NOMO-1 (cell line): ENCODE results near the gene NMT2.

Experiments used
- DNase-seq, 2 experiments: peaks; one replicate each; lab custom pipeline; 2025; ENCODE audit not compliant: unreplicated experiment in 2 of 2; lab: John Stamatoyannopoulos, UW

The NMT2 gene

DNA sequence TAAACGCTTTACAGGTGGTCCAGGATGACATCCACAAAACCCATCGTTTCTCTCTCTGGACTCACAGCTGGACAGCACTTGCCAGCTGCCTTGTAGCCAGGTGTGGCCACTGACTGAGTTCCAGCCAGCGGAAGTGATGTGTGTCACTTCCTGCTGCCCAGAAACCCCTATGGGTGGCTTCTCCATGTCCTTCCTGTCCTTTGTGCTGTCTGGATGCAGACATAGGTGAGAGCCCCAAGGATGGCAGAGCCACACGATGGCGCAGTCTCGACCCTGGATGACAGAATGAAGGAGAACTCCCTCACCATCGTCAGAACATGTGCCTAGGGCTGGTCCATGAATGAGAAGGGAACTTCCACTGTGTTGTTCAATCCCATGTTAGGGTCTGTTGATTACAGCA is 22.1 kb downstream of the NMT2 start:
- DNase-seq: no peak

DNA sequence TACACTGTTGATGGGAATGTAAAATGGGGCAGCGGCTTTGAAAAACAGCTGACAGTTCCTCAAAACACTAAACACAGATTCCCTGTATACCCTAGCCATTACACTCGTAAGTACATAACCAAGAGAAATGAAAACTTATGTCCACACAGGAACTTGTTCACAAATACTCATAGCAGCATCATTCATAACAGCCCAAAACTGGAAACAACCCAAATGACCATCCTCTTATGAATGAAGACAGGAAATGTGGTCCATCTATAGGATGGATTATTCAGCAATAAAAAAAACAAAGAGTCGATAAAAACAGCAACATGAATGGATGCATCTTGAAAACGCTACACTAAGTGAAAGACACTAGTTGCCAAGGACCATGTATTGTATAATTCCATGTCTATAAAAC is 23.7 kb downstream of the NMT2 start:
- DNase-seq: no peak

DNA sequence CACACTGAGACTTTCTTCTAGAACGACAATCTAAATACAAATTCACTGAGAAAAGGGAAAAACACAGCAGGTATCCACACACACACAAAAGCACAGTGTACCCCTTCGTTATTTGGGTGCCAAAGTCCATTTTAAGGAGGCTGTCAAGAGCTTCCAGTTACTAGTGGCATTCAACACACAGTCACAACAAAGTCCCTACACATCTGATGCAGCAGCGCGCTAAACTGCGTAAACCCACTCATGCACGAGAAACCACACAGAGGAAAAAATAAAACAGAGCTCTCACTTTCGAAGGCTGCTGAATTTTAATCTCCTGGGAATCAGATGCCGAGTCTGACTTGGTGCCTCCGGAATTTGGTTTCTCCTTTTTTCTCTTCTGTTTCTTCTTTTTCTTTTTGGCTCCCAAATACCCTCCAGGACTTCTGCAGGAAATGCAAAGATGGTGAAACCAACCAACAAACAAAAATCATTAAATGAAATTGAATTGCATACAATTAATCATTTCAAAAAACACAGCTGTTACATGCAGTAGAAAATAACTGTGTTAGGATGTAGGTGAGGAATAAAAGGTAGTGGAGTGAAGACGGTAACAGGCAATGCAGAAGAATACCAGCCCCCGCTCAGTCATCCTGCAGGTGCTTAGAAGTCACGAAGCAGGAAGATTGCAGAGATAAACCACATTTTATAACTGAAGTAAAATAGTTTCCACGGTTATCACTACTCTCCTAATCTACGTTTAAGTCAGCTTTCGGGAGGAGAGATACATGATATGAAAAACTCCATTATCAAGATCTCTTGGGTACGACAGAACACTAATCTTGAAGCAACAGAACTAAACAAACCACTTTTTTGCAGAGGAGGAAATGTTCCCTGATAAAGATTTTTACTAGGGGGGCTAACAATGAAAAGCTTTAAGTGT is 27.1 kb downstream of the NMT2 start:
- no peak for DNase-seq

DNA sequence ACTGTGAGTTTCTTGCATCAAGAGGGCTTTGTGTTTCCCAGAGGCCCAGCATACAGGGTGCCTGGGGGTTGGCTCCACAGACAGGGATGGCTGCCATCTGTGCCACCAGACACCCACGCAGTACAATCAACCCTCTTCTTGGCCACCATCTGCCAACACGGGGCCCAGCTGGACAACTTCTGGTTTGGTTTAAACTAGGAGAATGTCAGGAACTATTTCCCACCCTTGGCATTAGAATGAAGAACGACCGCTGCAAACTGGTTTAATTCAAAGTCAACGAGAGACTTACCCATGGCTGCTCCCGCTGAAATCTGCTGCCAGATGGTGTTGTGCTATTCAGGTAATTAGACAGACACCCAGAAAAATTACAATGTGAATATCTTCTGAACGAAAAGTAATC is 27.8 kb downstream of the NMT2 start:
- no peak for DNase-seq

DNA sequence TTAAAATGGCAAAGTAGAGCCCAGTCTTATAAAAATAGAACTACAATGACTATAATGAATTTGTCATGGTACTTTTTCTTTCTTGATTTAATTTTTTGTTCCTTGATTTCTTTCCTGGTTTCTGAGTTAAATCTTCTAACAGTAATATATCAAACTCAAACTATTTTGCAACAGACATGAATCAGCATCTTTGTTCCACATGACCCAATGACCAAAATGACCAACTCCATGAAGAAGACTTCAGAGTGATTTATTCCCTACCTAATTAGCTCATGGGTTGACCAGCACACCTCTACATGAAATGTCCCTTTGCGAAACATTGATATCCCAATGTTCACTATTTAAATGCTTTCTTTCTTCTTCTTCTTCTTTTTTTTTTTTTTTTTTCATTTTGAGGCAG is 30.9 kb downstream of the NMT2 start:
- no peak for DNase-seq

DNA sequence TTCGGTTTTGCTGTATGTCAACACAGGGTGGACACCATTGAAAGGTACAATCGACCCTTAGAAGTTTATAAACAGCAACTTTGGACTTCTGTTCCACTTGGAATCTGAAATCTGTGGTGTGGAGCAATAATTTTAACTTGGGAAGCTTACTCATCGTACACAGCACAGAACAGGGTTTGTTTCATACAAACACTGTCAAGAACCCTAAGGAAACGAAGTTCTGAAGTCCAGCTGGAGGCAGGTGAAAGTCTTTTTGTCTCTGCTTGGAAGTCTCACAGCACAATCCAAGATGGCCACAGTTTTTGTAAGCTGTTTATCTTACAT is 31.5 kb downstream of the NMT2 start:
- no peak for DNase-seq

DNA sequence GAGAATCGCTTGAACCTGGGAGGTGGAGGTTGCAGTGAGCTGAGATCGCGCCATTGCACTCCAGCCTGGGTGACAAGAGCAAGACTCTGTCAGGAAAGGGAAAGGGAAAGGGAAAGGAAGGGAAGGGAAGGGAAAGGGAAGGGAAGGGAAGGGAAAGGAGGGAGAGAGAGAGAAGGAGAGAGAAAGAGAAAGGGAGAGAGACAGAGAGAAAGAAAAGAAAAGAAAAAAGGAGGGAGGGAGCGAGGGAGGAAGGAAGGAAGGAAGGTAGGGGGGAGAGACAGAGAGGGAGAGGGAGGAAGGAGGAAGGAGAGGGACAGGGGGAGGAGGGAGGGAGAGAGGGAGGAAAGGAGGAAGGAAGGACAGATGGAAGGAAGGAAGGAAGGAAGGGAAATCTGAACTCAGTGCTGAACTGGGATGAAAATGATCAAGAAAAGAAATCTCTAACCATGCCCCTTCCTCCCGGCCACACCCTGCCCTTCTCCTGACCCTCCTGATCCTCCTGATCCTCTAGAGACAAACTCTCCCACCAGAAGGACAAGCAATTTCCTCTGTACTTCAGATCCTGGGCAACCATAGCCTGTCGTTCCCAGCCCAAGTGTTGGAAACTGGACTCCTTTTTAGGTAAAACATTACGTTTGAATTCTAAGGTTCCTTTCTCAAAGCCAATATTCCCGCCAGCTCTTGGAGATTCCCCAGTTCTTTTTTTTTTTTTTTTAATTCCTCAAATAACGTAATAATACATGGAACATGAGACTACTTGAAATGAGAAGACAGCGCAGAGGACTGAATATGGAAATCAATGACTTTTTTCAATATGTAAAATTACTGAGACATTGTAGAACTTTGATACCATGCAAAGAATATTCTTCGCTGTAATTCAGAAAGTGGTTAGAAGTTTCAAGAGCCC is 32.1 kb downstream of the NMT2 start:
- no peak for DNase-seq

DNA sequence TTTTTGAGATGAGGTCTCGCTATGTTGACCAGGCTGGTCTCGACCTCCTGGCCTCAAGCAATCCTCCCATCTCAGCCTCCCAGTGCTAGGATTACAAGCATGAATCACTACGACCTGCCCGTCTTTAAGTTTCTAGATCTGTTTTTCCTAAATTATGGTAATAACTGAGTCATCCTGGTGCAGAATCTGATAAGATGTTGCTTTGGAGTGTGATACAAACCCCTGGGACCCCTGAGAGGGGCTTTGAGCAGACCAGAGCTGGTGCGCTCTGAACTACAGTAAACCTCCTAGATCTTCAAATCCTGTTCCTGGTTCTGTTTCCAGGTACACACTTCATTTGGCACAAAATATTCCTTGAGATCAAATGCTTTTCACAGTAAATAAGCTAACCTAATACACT is 37.2 kb downstream of the NMT2 start:
- no peak for DNase-seq

DNA sequence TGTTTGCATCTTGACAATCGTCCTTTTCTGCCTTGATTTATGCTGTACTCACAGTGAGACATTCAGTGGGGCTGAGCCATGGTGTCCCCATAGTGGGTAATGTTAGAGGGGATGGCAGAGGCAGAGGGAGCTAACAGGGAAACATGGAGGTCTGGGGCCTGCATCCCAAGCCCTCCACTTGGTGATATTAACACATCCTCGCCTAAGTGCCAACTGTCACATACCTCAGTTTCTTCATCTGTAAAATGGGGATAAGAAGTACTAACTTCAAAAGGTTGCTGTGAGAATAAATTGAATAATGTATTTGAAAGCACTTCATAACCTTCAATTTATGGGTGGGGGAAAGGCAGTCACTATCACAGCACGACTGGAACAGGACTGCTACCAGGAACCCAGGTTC is 43.6 kb downstream of the NMT2 start:
- DNase-seq: no peak

DNA sequence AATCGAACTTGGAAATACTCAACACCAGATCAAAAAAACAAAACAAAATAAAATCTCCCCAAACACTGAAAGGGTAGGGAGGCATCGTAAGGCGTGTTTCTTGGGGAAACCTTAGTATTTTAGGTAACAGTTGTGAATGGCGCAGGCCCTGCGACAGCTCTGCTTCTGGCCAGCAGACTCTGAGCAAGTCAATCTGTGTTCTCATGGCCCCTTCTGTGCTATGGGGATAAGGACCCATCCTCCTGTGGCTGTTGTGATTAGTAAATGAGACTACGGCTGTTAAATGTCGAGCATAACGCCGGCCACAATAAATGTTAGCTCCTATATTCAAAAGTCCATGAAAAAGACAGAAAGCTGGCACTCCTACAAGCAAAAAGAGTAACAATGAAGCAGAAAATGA is 44.3 kb downstream of the NMT2 start:
- DNase-seq: no peak

DNA sequence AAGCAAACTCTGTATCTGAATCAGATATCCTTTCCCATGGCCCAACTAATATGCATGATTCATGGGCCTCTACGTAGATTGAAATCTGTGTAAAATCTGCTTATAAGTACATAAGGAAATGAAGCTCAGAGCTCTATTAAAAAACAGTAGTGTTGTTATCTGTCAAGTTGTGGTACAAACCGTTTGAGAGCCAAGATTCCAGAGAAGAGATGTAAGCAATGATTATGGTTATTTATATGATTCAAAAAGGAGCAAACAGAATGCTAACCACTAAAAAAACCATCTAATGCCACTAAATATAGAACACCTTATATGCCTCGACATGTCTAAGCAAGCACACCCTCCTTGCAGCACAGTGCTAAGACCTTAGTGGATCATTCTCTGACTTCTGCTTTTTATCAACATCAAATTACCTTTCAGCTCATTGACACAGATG is 44.7 kb downstream of the NMT2 start:
- DNase-seq: no peak

DNA sequence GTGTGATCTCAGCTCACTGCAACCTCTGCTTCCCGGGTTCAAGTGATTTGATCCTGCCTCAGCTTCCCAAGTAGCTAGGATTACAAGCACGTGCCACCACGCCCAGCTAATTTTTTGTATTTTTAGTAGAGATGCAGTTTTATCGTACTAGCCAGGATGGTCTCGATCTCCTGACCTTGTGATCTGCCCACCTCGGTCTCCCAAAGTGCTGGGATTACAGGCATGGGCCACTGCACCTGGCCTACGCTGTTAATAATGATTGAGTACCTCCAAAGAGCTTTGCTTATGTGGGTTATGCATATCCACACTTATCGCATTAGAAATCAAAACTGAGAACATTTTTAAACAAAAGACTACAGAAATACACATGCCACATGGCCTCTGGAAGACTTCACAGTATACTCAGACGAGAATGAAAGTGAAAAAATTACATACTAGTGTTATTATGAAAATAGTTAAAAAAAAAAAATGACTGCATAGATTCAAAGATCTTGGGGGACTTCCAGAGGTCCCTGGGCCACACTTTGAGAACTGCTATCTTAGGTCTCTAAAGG is 45.9 kb downstream of the NMT2 start:
- no peak for DNase-seq

DNA sequence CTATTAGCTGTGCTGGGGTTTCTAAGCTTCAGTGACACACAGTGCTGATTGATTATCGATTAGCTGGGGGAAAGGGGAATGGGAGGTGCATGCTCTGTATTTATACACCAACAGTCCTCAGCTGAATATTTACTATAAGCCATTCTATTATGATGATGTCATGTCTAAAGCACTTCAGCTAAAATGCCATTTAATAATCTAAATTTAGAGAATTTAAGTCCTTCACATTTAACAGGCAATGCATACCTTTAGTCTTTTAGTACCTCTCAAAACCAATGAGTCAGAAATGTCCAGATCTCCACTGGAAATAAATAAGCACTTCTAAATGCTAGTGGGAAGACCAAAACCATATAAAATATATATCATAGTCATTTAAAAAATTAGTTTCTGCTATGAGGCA is 46.8 kb downstream of the NMT2 start:
- DNase-seq: no peak

DNA sequence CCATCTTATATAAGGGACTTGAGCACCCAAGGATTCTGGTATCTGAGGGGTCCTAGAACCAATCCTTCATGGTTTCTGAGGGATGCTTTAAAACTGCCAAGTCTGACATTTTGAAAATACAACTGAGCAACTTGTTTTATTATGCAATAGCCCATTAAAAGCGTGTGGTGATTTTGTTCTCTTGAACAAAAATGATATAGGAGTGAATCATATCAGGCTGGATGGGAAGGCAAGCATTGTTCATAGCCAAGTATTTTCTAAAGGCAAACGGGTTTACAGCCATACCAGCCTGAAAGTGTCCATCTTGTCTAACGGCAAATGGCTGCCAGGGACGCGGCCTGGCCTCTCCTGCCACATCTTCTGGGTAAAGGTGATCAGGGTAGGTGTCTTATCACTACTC is 48.0 kb downstream of the NMT2 start:
- no peak for DNase-seq

DNA sequence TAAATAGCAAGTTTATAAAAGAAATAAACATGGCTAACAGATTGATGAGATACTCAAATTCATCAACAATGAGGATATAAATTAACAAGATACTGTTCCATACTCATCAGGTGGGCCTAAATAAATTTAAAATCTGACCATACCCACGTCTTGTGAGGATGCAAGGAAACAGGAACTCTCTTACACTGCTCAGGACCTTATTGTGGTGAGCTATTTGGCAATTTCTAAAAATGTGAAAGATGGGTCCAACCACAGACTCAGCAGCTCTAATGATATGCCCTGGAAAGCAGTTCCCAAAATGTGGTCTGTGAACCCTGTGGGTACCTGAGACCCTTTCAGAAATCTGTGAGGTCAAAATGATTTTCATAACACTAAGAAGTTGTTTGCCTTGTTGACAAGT is 49.9 kb downstream of the NMT2 start:
- DNase-seq: peak; percentile 33 to 74

DNA sequence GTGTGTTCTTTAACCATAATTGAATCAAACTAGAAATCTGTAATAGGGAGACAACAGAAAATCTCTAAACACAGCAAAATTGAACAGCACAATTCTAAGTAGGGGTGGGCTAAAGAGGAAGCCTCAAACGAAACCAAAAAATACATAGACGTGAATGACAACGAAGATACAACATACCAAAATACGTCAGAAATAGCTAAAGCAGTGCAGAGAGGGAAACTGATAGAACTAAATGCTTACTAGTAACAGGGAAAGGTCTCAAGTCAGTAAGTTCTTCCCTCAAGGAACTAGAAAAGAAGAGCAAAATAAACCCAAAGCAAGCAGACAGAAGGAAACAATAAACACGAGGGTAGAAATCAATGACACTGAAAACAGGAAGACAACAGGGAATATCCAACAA is 52.3 kb downstream of the NMT2 start:
- DNase-seq: no peak

DNA sequence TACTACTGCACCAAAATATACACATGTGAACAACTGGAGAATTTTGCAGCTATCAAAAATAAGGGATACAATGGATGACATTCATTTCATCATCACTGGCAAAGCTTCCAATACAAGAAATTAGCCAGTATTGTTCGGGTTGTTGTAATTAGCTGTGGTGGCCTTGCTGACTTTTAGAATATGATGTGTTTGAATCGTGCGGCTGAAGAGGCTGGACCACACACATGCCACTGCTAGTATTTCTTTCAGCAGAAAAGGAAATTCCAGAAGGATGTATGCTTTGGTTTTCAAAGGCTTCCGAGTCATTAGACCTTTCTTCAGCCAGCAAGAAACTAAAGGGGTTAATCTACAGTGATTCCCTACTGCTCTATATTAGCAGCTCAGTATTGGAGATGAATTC is 54.7 kb downstream of the NMT2 start:
- DNase-seq: no peak

DNA sequence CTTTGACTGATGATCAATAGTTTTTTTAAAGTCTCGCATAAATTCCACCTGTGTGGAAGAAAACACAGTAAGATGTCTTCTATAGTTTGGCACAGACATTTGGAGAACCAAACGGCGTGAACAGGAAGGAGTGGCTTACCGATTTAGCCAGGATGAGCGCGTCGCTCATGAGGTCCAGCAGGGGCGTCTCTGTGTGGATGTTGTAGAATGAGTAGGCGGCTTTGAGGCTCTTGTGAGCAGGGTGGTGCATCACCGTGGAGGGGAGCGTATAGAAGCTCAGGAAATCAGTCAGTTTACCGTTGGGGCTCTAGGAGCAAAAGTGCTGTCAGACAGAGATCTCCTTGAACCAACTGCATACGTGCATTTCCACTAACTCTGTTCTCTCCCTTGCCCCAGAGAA is 55.8 kb downstream of the NMT2 start:
- no peak for DNase-seq

DNA sequence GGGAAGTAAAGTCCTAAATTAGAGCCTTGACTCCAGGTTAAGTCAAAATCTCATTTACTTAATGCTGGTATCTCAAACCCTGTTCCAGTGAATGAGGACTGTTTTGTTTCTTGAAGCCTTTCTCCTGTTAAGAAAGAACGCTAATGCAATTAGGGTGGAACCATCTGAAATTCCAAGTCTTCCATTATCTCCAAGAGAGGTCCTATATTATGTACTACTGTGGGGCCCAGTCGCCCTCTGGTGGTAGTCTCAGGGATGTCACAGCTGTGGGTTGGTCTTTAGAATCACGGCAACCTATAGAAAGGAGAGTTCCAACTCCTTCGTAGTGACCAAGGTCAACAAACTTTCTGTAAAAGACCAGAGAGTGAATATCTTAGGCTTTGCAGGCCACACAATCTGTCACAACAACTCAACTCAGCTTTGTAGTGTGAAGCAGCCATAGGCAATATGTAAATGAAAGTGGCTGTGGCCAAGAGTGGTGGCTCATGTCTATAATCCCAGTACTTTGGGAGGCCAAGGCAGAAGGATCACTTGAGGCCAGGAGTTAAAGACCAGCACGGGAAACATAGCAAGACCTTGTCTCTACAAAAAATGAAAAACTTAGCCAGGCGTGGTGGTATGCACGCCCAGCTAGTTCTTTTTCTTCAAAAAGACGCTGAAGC is 62.0 kb downstream of the NMT2 start:
- peak; percentile 15 to 30 for DNase-seq

DNA sequence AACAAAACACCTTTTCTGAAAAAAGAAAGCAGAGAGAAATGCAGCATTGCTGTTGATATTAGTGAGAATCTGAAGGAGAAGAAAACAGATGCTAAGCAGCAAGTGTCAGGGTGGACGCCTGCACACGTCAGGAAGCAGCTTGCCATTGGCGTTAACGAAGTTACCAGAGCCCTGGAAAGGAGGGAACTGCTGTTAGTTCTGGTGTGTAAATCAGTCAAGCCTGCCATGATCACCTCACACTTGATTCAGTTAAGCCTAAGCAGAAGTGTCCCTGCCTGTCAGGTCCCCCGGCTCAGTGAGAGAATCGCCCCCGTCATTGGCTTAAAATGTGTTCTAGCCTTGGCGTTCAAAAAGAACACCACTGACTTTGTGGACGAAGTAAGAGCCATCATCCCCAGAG is 65.0 kb downstream of the NMT2 start:
- DNase-seq: no peak

DNA sequence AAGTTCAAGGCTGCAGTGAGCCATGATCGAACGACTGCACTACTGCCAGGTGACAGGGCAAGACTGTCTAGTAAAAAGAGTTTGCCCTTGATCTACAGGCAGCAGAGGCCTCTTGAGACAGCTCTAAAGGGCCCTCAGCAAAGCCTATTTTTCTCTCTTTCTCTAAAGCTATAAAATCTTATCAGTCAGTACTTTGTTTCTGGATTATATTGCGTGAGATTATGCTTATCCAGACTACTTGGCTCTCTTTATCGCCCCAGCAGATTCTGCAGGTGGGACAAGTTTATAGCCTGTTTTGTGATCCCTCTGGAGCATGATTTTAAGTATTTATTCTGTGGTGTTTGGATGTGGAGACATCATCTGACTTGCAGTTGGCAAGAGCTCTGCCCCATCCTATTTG is 68.6 kb downstream of the NMT2 start:
- DNase-seq: no peak
